DMS 273 treated with DMSO at 0.1 percent for 48 hours (cell line): ENCODE results near the gene CFAP46.
"Not testable (repeated sequence)": the region's sequence is repeated elsewhere in the genome, so short reads cannot be mapped to it uniquely, and the experiment has no call there.

Source experiments
- DNase-seq: peaks from one replicate; lab custom pipeline; 2025; lab: John Stamatoyannopoulos, UW

The CFAP46 gene

GRCh38 chr10:132788180-132788830 lies 154.1 kb downstream of the CFAP46 start:
- DNase-seq, result no peak

- no peak for DNase-seq
Measured at GRCh38 chr10:132787495-132788179, 154.7 kb downstream of the CFAP46 start.

GRCh38 chr10:132786884-132787494 lies 155.4 kb downstream of the CFAP46 start:
- DNase-seq, result no peak

GRCh38 chr10:132786476-132786883 lies 155.9 kb downstream of the CFAP46 start:
- no peak for DNase-seq

GRCh38 chr10:132785723-132786475 lies 156.5 kb downstream of the CFAP46 start, which contains the start of gene NKX6-2:
Gene NKX6-2, minus strand, starts transcription at chr10:132786147. Its CDS starts 199 bp downstream, at chr10:132785948.
- DNase-seq, result no peak

- DNase-seq, result no peak
Measured at GRCh38 chr10:132784866-132785722, 157.3 kb downstream of the CFAP46 start.

- no peak for DNase-seq
Measured at GRCh38 chr10:132783940-132784865, 158.2 kb downstream of the CFAP46 start.

GRCh38 chr10:132783165-132783939 lies 159.0 kb downstream of the CFAP46 start:
- DNase-seq, result no peak

- DNase-seq, result no peak
Measured at GRCh38 chr10:132781556-132781955, 160.8 kb downstream of the CFAP46 start.

- DNase-seq, result no peak
Measured at GRCh38 chr10:132780356-132780755, 162.0 kb downstream of the CFAP46 start.

- DNase-seq, result no peak
Measured at GRCh38 chr10:132779549-132780294, 162.6 kb downstream of the CFAP46 start.

GRCh38 chr10:132777441-132777840 lies 164.9 kb downstream of the CFAP46 start:
- DNase-seq, result no peak

- DNase-seq, result no peak
Measured at GRCh38 chr10:132776821-132777220, 165.5 kb downstream of the CFAP46 start.

- DNase-seq, result no peak
Measured at GRCh38 chr10:132776186-132776585, 166.2 kb downstream of the CFAP46 start.

GRCh38 chr10:132774902-132775863 lies 167.2 kb downstream of the CFAP46 start:
- DNase-seq, result no peak

- no peak for DNase-seq
Measured at GRCh38 chr10:132774181-132774901, 168.0 kb downstream of the CFAP46 start.

GRCh38 chr10:132772816-132773215 lies 169.6 kb downstream of the CFAP46 start:
- DNase-seq, result not testable (repeated sequence)
